Activated CD4-positive, alpha-beta T cell treated with anti-CD3 and anti-CD28 coated beads, Interleukin-10, Interleukin-2, amounts not matched to agents 100 ng/mL and 50 ng/mL, durations not matched to agents 16 hours and 8 hours (primary cell): ENCODE data around the gene TEX261.

ENCODE experiments used
- DNase-seq: peaks from one replicate; pipeline ENCODE4 v3.0.0-alpha.2; 2020

TEX261 gene

GRCh38 chr2:70981421-70981820, 13.3 kb downstream of the TEX261 start:
- DNase-seq, result no peak

GRCh38 chr2:70979626-70980025, 15.0 kb downstream of the TEX261 start:
- DNase-seq, result no peak

- no peak for DNase-seq
These were observed 15.5 kb downstream of the TEX261 start for GRCh38 chr2:70979180-70979488.

- no peak for DNase-seq
These were observed 16.1 kb downstream of the TEX261 start, which contains the start of gene ANKRD53 for GRCh38 chr2:70978341-70979179. TSS of gene ANKRD53 (plus strand) at chr2:70978630. CDS start at chr2:70978646, 16 bp downstream.

- peak; percentile 52 for DNase-seq
These were observed 17.0 kb downstream of the TEX261 start for GRCh38 chr2:70977605-70978205.

- DNase-seq, result no peak
These were observed 19.4 kb downstream of the TEX261 start for GRCh38 chr2:70975237-70975636.

- no peak for DNase-seq
These were observed 20.1 kb downstream of the TEX261 start for GRCh38 chr2:70974592-70974991.

- DNase-seq, result no peak
These were observed 27.5 kb downstream of the TEX261 start for GRCh38 chr2:70967189-70967588.

GRCh38 chr2:70966681-70967080, 28.0 kb downstream of the TEX261 start:
- DNase-seq, result no peak

GRCh38 chr2:70965506-70965905, 29.2 kb downstream of the TEX261 start:
- DNase-seq, result no peak

- peak; percentile 83 for DNase-seq
These were observed 29.9 kb downstream of the TEX261 start for GRCh38 chr2:70964596-70965386.

- DNase-seq, result no peak
These were observed 30.5 kb downstream of the TEX261 start for GRCh38 chr2:70964133-70964532.

- no peak for DNase-seq
These were observed 31.5 kb downstream of the TEX261 start for GRCh38 chr2:70962885-70963878.

- no peak for DNase-seq
These were observed 32.3 kb downstream of the TEX261 start for GRCh38 chr2:70962211-70962884.

GRCh38 chr2:70961648-70961994, 33.1 kb downstream of the TEX261 start:
- no peak for DNase-seq

GRCh38 chr2:70960833-70961647, 33.6 kb downstream of the TEX261 start:
- DNase-seq, result no peak

- no peak for DNase-seq
These were observed 34.5 kb downstream of the TEX261 start for GRCh38 chr2:70959851-70960832.

GRCh38 chr2:70959271-70959761, 35.4 kb downstream of the TEX261 start:
- no peak for DNase-seq

GRCh38 chr2:70958759-70959158, 35.9 kb downstream of the TEX261 start:
- no peak for DNase-seq

GRCh38 chr2:70957798-70958197, 36.9 kb downstream of the TEX261 start:
- no peak for DNase-seq
